Forelimb muscle (tissue), 1 donor: ENCODE measurements around the gene APEH. TPM values are rescaled to one million over a fixed set of nuclear protein-coding genes. Genes with fewer than 3 reads are reported as not detected.

Experiments used
- DNase-seq: peaks from one replicate; pipeline ENCODE4 v3.0.0-alpha.2; 2013; ENCODE audit warnings: low read depth
- polyA plus RNA-seq: library from polyadenylated mRNA; unstranded; fragments of 120-200 nt; gene quantifications from one replicate; pipeline ENCODE4 v1.2.1, GENCODE V29; 2013; ENCODE audit not compliant: insufficient read length

The APEH gene
- polyA plus RNA-seq, 1 donor = 56.2 TPM

GRCh38 chr3:49727154-49727923 lies 53.2 kb downstream of the APEH start:
- DNase-seq = no peak

DNA sequence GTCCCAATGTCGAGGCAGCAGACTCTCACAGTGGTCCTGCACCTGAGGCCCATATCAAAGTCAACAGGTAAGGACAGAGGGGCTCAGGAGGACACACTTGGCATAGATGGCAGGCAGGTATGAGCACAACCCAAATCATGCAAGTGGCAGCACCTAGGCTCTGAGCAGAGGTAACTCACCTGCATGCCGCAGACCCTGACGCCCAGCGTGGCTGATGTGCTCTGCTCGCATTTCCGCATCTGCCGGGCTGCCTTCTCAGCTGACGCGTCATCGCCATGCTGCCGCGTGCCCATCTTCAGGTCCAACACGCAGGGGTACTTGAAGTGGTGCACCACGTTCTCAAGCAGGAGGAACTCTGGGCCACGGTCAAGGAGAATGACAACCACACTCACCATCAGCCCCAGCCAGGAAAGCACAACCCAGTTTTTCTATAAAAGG lies 53.8 kb downstream of the APEH start:
- DNase-seq = no peak

GRCh38 chr3:49729966-49730609 lies 55.9 kb downstream of the APEH start:
- no peak for DNase-seq

DNA sequence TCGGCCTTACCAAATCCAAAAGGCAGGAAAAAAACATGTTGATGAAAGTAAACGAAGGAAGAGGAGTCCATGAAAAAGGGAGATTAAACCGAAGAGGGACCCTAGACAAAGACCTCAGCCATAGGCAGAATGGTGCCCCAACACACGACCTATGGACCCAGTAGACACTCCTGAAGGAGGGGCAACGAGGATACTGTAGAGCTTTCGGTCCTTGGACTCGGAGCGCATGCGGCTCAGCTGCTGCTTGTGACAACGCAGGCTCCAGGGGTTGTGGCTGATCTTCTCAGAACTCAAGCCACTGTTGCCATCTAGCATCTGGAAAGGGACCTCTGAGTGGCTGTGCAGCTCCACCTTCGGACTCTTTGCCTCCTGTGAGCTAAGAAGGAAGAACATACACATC lies 58.4 kb downstream of the APEH start:
- no peak for DNase-seq

GRCh38 chr3:49733551-49733950 lies 59.4 kb downstream of the APEH start:
- DNase-seq = no peak

Other genes starting within 250 kb of the APEH start
- gene NICN1, start 245.0 kb upstream of the APEH start, polyA plus RNA-seq = 17.2 TPM
- gene DAG1, start 204.1 kb upstream of the APEH start, polyA plus RNA-seq = 218 TPM
- gene BSN, start 119.9 kb upstream of the APEH start, polyA plus RNA-seq = 1.2 TPM
- 8.6 TPM for gene MST1, start 15.1 kb downstream of the APEH start, polyA plus RNA-seq
- gene RNF123, start 15.2 kb downstream of the APEH start, polyA plus RNA-seq = 42.5 TPM
- gene AMIGO3, start 45.3 kb downstream of the APEH start, polyA plus RNA-seq = 2.7 TPM
- gene GMPPB, start 49.6 kb downstream of the APEH start, polyA plus RNA-seq = 10.8 TPM
- 22.6 TPM for gene IP6K1, start 112.2 kb downstream of the APEH start, polyA plus RNA-seq
- 0.25 TPM for gene CDHR4, start 125.5 kb downstream of the APEH start, polyA plus RNA-seq
- gene INKA1, start 128.9 kb downstream of the APEH start, polyA plus RNA-seq = 6.8 TPM
- gene UBA7, start 139.6 kb downstream of the APEH start, polyA plus RNA-seq = 18.3 TPM
- gene TRAIP, start 182.2 kb downstream of the APEH start, polyA plus RNA-seq = 4.3 TPM
- 0.13 TPM for gene CAMKV, start 195.6 kb downstream of the APEH start, polyA plus RNA-seq
- 2.4 TPM for gene MST1R, start 229.5 kb downstream of the APEH start, polyA plus RNA-seq